Tibial nerve (tissue), 4 donors: ENCODE results near the gene NOSTRIN.

Source experiments
- CTCF ChIP-seq, 5 experiments: fragments of 200-600 bp in 3 of 5; fragments of 450-650 bp in 2 of 5; sonication (generic) in 3 of 5; IDR thresholded peaks; one replicate each; pipeline ENCODE4 v1.5.1; 2016 to 2019; ENCODE audit warnings: antibody characterized with exemption in 5 of 5, mild to moderate bottlenecking in 3 of 5, moderate library complexity in 2 of 5
- EP300 ChIP-seq, 2 donors: sonication (generic); formaldehyde crosslinking; IDR thresholded peaks; one replicate each; pipeline ENCODE4 v1.6.1; 2017; ENCODE audit warnings: antibody characterized with exemption in 2 of 2, mild to moderate bottlenecking in 1 of 2
- POLR2A ChIP-seq, 2 donors: fragments of 450-650 bp; IDR thresholded peaks; one replicate each; pipeline ENCODE4 v1.6.1; 2017; ENCODE audit warnings: antibody characterized with exemption in 2 of 2, mild to moderate bottlenecking in 2 of 2, moderate library complexity in 2 of 2

- TF ChIP-seq CTCF (IDR thresholded peaks at IDR 0.05) (no peak), POLR2A (IDR thresholded peaks at IDR 0.05) (no peak), EP300 (IDR thresholded peaks at IDR 0.05) (no peak)
Observed at GRCh38 chr2:168894101-168894500, 91.7 kb downstream of the NOSTRIN start.
